CD4-positive, alpha-beta T cell treated with Interleukin-15 for 1 hour (primary cell): ENCODE data around the gene CASP4.
"Not testable (repeated sequence)": the region's sequence is repeated elsewhere in the genome, so short reads cannot be mapped to it uniquely, and the experiment has no call there.

Experiments
- DNase-seq: peaks from one replicate; pipeline ENCODE4 v3.0.0-alpha.2; 2020

The CASP4 gene

DNA sequence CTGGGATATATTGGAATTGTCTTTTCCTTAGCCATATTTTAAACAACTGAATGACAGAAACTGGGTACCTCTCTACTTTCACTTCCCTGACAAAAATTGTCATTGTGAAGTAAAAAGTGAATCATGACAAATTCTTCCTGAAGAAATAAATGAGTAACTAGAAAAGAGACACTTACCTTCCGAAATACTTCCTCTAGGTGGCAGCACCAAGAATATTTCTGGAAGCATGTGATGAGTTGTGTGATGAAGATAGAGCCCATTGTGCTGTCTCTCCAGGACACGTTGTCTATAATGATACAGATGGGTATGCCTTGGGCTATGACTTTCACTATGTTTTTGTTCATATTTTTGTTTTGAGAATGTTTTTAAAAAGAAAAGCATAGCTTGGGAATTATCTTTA is 21.5 kb downstream of the CASP4 start:
- no peak for DNase-seq

DNA sequence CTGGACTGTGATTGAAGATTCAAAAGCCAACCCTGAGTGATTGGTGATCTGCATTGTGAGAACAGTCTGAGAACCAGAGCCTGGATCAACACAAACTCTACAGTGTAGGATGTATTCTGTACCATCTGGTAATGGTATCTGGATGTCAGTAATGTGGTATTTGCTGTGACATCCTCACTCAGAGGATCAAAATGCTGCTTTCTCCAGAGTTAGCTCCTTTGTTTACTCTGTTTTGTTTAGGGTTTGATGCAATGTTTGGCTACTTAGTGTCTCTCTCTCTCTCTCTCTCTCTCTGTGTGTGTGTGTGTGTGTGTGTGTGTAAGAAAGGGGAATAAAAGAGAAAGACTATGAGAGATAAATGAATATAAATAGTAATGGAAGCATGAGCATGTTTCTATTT is 24.3 kb downstream of the CASP4 start:
- DNase-seq: no peak

DNA sequence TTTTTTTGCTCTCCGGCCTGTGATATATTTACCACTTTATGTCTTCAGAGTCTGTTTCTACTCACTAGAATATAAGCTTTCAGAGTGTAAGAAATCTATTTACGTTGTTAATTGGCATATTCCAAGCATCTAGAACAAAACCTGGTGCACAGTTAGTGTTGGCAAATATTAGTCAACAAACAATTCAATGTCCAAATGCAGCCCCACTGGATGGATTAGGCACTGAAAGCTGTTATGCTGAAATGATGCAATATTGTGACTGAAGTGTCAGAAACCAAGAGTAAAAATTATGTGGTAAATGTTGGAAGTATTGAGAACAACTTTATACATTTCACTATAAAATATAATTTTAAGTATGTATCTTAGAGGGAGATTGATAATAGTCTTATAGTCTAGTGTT is 24.8 kb downstream of the CASP4 start:
- no peak for DNase-seq

DNA sequence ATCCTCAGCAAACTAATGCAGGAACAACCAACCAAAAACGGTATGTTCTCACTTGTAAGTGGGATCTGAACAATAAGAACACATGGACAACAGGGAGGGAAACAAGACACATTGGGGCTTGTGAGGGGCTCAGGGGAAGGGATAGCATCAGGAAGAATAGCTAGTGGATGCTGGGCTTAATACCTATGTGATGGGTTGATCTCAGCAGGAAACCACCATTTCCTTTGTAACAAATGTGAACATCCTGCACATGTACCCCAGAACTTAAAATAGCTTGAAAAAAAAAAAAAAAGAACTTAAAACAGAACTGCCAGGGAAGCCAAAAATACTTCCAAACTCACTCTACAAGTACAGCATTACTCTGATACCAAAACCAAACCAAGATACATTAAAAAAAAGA is 33.8 kb downstream of the CASP4 start:
- no peak for DNase-seq

DNA sequence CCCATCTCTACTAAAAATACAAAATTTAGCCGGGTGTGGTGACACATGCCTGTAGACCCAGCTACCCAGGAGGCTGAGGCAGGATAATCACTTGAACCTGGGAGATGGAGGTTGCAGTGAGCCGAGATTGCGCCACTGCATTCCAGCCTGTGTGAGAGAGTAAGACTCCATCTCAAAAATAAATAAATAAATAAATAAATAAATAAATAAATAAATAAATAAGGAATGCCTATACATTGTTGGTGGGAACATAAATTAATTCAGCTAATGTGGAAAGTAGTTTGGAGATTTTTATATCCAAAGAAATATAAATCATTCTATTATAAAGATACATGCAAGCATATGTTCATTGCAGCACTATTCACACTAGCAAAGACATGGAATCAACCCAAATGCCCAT is 34.3 kb downstream of the CASP4 start:
- DNase-seq: not testable (repeated sequence)

DNA sequence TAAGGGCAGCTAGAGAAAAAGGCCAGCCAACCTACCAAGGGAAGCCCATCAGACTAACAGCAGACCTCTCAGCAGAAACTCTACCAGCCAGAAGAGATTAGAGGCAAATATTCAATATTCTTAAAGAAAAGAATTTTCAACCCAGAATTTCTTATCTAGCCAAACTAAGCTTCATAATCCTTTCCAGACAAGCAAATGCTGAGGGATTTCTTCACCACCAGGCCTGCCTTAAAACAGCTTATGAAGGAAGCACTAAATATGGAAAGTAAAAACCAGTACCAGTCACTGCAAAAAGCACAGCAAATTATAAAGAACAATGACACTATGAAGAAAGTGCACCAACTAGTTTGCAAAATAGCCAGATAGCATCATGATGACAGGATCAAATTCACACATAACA is 39.6 kb downstream of the CASP4 start:
- DNase-seq: no peak

DNA sequence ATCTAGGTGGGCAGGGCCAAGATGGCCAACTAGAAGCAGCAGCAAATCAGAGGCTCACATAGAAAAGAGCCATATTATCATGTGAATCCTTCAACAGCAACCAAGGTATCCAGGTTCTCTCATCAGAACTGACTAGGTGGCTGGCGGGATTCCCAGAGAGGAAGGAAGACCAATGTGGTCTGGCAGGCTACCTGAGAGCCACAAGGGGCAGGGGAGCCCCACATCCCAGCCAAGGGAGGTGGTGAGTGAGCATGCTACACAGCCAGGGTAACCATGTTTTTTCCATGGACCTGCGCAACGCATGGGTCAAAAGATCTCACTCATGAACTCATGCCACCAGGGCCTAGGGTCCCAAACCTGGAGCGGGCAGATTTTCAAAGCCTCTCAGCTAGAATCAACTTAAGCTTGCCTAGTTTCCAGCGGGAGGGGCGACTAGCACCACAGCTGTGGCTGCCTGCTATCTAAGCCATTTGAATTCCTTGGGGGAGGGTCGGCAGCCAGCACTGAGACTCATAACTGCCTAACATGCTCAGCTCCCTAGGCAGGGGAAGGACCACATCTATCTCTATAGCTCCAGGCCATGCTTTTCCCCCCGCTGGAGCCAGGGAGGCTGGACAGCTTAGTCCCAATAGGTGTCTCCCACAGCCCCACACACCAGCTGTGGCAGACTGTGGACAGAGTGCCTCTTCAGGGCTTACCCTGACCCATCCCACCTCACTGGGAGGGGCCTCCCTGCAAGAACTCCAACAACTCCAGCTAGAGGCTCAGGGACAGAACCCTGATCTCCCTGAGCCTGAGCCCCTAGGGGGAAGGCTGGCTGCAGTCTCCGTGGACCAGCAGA is 41.4 kb downstream of the CASP4 start:
- DNase-seq: no peak

DNA sequence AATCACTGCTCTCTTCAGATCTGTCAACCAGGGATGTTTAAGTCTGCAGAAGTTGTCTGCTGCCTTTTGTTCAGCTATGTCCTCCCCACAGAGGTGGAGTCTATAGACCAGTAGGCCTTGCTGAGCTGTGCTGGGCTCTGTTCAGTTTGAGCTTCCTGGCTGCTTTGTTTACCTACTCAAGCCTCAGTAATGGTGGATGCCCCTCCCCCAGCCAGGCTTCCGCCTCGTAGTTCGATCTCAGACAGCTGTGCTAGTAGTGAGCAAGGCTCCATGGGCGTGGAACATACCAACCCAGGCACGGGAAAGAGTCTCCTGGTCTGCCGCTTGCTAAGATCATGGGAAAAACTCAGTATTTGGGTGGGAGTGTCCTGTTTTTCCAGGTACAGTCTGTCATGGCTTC is 42.5 kb downstream of the CASP4 start:
- no peak for DNase-seq

DNA sequence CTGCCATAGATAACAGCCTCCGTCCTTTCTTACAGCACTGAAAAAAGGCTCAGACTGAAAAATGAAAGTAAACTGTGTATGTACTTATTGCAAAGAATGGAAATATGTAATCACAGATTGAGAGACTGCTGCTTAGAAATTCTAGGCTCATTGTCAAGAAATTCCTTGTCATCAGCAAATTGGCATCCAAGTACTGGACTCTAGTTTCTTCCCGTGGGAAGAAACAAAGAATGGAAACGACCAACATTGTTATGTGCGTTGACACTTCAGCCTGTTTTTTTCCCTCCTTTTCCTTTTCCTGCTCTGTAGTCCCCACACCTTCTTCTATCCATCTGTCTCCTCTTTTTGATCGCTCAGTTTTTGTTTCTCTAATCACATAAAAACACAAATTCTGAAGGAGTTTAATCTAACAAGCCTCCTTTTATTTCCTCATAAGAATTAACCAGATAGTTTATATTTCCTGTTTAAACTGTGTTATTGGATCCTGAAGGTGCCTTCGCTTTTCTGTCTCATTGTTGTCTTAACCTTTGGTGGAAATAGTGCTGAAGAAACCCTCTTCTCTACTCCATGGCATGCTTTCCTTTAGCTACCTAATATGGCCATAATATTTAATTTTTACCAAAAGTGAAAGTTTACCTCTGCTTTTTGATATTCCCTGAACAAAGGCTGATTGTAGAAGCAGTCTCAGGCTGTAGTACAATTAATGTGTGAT is 50.1 kb downstream of the CASP4 start:
- no peak for DNase-seq

DNA sequence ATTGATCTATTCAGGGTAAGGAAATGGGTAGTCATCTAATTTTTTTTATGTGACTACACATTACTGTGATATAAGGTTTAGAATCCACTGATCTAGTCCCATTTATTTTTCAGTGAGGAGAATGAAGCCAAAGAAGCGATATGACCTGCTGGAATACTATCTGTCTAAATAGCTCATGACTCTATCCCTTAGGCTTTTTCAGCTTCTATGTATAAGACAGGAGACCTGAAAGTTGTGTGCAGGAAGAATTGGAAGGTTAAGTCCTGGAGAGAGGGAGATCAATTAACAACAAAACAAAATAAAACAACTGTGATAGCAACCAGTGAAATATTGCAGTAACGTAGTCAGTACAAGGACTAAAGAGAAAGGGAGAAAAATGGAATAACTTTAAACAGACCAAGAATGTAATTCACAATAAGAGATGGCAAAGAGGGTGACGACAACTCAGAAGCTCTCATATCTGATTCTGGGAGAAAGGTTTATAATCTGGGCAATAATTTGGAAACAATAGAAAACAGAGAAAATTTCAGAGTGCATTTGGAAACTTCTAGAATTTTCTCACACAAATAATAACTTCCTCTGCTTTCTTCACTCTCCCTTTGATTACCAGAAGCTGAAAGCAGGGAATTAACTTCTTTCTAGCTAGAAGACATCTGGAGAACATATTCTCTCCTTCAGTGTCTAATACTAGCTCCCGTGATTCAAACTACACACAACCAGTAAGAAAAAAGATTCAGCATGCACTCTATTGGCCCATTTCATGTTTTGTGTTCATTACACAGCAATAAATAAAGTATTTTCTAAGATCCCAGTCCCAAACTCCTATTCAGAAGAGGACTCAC is 50.9 kb downstream of the CASP4 start:
- no peak for DNase-seq

DNA sequence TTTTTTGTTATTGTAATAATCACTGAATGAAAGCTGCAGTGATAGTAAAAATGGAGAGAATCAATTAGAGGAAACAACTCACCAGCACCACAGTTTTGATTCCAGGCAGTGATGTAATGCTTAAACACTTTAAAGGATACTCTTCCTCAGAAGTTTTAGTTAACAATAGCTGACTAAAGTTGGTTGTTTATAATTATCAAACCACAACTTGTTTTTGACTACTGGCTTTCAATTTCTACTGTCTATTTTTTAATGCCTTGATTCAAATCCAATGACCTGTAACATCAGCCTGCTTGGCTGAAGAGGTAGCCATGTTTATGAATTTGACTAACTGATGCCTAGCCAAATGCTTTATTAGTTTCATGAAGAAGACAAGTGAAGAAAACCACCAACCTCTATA is 51.9 kb downstream of the CASP4 start:
- no peak for DNase-seq

DNA sequence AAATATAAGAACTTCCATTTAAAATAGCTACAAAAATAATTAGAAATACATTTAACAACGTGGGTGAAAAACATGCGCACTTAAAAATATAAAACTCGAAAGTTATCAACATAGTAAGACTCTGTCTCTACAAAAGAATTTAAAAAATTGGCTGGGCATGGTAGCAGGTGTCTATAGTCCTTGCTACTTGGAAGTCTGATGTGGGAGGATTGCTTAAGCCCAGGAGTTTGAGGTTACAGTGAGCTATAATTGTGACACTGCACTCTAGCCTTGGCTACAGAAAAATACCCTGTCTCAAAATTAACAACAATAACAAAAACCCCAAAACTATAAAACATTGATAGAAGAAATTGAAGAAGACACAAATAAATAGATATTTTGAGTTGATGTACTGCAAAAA is 56.3 kb downstream of the CASP4 start:
- DNase-seq: no peak

DNA sequence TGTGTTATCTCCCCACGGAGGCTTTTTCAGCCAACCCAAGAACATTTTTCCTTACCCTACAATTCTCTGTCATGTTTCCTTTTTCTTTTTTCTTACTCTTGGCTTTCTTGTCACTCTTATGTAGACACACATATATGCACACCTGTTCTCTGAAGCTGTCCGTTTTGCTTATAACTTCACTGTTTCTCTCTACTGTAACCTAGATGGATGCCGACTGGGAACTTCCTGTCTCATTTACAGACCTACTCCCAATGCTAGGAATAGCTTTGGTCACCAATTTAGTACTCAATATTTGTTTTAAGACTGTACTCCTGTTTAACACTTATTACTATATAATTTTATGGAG is 60.2 kb downstream of the CASP4 start:
- no peak for DNase-seq

DNA sequence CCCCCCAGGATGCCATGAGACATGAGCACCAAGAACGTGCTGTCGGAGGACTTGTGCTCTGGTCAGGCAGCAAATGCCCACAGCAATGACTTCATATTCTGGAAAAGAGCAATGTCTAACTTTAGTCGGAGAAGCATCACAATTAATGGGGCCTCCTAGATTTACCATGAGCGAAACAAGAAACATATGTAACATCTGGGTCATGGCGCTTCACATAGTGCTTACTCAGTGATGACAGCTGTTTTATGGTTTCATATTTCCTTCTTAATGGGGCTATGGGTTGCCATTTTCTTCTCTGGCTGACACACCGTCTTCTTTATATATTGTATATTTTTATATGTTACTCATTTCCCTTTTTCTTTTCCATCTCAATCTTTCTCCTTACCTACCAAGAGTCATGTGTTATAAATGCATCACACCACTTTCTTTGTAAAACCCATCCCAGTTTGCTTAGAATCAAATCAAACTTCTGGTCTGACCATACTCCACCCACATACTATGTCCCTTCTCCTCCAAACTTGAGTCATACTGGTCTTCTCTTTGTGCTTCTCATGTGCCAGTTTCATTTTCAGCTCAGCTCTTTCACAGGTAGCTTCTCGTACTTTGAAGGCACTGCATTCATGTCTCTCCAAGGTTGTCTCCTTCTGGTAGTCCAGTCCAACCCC is 60.7 kb downstream of the CASP4 start:
- DNase-seq: no peak

DNA sequence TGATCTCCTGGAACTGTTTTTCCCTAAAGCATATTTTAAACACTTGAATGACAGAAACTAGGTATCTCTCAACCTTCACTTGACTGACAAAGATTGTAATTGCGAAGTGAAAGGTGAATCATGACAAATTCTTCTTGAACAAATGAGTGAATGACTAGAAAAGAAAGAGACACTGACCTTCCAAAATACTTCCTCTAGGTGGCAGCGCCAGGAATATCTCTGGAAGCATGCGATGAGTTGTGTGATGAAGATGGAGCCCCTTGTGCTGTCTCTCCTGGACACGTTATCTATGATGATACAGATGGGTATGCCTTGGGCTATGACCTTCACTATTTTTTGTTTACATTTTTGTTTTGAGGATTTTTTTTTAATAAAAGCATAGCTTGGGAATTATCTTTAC is 63.1 kb downstream of the CASP4 start:
- DNase-seq: no peak

DNA sequence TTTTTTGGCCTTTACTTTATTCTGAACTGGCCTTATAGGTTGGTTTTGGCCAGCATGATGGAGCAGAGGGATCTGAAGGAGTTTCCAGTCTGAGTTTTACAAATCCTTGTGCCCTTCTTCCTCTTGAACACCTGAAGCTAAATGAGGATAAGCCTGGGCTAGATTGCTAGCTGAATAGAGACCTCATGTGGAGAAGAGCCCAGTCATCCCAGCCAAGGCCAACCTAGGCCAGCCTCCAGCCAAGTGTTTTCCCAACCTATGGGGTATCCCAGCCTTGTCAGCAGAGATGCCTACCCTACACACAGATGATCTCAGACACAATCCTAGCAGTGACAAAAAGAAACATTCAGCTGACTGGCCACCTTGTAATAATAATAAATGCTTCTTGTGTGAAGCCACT is 69.1 kb downstream of the CASP4 start:
- DNase-seq: no peak

DNA sequence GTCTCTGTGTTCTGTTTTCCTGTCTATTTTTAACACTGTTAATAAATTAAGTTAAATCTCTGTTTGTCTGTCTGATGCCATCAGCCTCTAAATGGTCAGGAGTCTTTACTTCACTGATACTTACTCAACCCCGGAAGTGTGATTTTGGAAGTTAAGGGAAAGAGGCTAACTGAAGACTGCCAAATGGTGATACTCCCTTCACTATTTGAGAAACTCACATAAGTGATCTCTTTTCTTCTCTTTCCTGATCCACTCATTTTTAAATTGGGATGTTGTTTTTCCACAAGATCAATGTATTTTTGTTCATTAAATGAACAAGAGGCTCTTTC is 69.7 kb downstream of the CASP4 start:
- no peak for DNase-seq

DNA sequence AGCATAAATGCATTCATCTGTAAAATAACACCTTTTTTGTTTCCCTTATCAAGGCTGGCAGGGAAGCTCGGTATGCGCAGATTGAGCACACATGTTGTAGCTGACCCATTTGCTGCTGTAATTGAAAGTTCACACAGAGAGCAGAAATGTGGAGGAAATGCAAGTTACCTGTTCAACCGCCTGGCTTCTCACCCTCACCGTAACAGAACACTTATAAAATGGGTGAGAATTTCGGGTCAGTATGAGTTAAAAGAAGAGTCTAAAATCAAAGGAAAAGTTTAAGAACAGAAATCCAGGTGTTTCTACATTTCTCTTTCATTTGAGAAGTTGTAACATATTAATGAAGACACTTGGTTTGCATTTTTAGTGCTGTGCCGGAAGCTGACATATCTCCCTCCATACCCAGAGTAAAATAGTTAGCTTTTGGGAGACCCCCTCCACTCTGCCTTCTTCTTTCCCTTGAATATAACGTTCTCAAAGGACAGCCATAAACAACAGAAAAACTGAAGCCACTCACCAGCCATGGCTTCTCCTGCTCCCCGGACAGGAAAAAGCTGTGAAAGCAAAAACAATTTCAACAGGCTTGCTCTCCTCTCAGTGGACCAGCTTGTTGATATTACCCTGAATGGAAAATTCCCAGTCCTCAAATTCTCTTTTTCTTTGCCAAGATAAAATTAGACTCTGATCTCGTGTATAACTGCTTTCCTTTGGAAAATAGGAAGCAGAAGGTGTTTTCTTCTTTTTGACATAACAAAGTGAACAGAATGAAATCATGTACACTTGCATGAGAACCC is 70.3 kb downstream of the CASP4 start, which contains the start of gene CASP12:
Gene CASP12, minus strand, starts transcription at position 570 of the 794 bp plus-strand sequence.
- no peak for DNase-seq

DNA sequence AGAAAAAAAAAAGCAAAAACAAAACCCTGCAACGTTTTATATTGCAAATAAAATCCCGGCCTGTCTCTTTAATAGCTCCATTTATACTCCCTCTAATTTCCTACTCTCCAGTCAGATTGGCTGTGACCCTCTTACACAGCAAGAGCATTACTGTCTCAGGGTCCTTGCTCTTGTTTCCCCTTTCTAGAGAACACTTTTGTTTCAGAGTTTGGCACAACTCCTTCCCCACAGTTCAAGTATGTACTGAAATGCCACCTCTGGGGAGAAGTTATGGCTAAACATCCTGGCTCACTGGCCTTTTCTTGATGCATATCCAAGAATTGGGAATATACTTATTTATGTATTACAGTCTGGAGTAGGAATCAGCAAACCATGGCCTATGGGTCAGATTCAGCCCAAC is 72.7 kb downstream of the CASP4 start:
- DNase-seq: no peak

DNA sequence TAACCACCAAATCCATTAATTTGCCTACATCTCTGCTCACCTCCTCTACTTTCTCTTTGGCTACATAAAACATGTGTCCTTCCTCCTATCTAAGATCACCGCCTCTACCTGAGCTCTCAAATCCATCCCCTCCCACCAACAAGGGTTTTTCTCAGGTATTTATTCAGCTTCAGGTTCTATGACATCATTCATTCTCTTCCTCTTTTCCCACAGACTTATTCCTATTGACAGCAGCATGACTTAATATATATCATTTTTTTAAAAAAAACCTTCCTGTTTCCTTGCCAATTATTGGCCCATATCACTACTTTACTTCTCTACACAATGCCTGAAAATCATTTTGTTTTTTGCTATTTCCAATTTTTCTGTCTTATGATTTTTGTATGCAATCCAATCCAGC is 74.5 kb downstream of the CASP4 start:
- no peak for DNase-seq
